ENCODE data around the gene ZNF679.
"Not testable (repeated sequence)": the region's sequence is repeated elsewhere in the genome, so short reads cannot be mapped to it uniquely, and the experiment has no call there.

Gene ZNF679

GRCh38 chr7:64228174-64228573 lies at the start of gene ZNF679:
Gene ZNF679 (plus strand): TSS chr7:64228474. CDS start chr7:64249118, 20,644 bp downstream.
- DNase-seq: not testable (repeated sequence)

- DNase-seq: no peak
These were observed 47.3 kb upstream of the ZNF679 start for GRCh38 chr7:64180989-64181388.

- no peak for DNase-seq
These were observed 46.7 kb upstream of the ZNF679 start for GRCh38 chr7:64181586-64181985.

- DNase-seq: no peak
These were observed 46.1 kb upstream of the ZNF679 start for GRCh38 chr7:64182036-64182790.

- no peak for DNase-seq
These were observed 45.0 kb upstream of the ZNF679 start for GRCh38 chr7:64183126-64183742.

- DNase-seq: no peak
These were observed 44.4 kb upstream of the ZNF679 start for GRCh38 chr7:64183827-64184372.

DNA sequence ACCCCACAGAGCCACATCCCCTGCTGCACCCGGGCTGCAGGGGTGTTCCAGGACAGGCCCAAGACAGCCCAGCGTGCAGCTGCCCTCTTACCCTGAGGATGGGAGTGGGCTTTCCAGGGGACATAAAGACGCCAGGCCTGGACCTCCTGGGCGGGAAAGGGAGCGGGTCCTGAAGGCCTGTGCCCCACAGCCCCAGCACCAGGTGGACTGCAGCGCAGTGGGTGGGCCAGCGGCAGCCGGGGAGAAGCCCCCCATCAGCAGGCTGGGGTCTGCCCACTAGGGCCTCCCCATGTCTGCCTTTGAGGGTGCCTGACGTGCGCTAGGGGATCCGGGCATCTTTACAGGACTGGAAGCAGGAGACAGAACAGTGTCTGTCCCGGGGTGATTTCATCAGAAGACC lies 43.9 kb upstream of the ZNF679 start:
- DNase-seq: no peak

- no peak for DNase-seq
These were observed 40.9 kb upstream of the ZNF679 start for GRCh38 chr7:64187408-64187807.

- no peak for DNase-seq
These were observed 36.0 kb upstream of the ZNF679 start for GRCh38 chr7:64192148-64192704.

DNA sequence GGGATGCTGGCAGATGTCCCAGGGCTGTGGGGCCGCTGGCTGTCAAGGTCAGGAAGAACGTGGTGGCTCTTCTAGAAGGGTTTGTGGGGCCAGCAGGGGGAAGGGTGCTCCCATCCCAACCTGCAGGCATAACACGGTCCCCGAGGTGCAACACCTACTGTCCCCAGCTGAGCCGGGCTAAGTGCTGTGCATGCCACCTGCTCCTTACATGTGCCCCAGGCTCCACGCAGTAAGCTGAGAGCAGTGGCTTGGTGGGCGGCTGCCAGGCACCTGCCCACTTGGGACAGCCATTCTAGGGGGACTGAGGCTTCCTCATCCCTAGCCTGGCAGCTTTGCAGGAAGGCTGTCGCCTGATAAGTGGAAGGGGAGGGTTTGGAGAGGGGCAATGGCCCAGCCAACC lies 35.5 kb upstream of the ZNF679 start:
- DNase-seq: no peak

GRCh38 chr7:64206903-64207302 lies 21.4 kb upstream of the ZNF679 start, which contains the start of gene ZNF735:
Gene ZNF735 (plus strand): TSS chr7:64207203. CDS start chr7:64207203, 0 bp downstream.
- no peak for DNase-seq

- not testable (repeated sequence) for DNase-seq
These were observed 8.5 kb upstream of the ZNF679 start for GRCh38 chr7:64219710-64220298.

GRCh38 chr7:64223366-64223765 lies 4.9 kb upstream of the ZNF679 start:
- DNase-seq: no peak

DNA sequence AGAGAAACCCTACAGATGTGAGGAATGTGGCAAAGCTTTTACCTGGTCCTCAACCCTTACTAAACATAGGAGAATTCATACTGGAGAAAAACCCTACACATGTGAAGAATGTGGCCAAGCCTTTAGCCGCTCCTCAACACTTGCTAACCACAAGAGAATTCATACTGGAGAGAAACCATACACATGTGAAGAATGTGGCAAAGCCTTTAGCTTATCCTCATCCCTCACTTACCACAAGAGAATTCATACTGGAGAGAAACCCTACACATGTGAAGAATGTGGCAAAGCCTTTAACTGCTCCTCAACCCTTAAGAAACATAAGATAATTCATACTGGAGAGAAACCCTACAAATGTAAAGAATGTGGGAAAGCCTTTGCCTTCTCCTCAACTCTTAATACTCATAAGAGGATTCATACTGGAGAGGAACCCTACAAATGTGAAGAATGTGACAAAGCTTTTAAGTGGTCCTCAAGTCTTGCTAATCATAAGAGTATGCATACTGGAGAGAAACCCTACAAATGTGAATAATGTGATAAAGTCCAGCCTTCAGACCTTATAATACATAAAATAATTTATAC lies 38.2 kb downstream of the ZNF679 start:
- DNase-seq: no peak

- no peak for DNase-seq
These were observed 49.4 kb downstream of the ZNF679 start for GRCh38 chr7:64277630-64278029.

- DNase-seq: no peak
These were observed 66.6 kb downstream of the ZNF679 start for GRCh38 chr7:64294701-64295420.

GRCh38 chr7:64297418-64297817 lies 69.1 kb downstream of the ZNF679 start:
- not testable (repeated sequence) for DNase-seq

DNA sequence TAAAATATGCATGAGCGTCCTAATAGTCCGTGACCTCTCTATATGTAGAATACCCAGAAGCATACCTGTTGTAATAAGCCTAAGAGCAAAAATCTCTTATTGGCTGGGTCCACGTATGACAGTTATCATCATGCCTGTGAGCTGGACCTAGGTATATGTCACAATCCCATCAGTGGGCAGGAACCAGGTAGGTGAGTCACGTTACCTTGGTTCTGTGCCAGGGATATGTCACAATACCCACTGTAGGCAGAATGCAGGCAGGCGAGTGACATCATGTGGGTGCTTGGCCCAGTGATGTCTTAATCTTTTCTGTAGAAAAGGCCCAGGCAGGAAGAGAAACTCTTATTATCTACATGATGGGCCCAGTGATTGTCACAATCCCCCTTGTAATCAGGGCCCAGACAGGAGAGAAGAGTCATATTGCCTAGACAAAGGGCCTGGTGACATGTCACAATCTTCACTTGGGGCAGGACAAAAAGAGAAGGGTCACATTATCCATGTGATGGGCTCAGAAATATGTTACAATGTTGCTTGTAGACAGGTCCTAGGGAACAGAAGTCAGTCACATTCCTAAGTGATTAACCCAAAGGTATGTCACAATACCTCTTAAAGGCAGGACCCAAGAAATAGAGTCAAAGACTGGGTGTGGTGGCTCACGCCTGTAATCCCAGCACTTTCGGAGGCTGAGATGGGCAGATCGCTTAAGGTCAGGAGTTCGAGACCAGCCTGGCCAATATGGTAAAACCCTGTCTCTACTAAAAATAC lies 72.5 kb downstream of the ZNF679 start:
- DNase-seq: no peak

DNA sequence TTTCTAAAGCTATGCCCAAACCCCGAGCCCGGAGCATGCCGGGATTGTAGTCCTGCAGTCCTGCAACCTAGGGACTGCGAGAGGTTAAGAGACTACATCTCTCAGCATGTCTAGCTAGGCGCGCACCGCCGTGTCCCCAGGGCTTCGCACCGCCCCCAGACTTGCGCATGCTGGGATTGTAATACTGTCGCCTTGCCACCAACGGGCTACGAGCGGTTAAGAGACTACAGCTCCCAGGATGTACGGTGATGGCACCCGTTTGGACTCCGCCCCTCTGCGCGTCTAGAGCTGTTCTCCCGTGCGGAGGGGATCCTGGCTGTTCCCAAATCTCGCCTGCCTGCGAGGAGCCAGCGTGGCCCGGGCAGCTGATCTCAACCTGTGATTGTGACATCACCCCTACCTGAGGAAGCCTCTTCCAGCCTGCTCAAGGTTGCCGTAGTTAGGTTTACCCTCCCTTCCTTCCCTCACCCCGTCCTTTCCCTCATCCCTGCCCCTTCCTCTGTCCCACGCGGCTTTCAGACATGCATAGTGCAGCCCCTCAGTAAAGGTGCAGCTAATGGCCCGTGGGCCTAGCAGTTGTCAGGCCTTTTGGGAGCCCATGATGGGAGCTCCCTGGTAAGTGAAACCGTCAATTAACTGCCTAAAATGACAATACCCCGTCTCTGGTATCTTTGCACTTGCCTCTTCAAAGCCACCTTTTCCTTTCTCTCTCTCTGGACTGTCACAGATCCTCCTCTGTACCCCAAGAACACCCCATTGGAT lies 79.2 kb downstream of the ZNF679 start:
- DNase-seq: no peak

DNA sequence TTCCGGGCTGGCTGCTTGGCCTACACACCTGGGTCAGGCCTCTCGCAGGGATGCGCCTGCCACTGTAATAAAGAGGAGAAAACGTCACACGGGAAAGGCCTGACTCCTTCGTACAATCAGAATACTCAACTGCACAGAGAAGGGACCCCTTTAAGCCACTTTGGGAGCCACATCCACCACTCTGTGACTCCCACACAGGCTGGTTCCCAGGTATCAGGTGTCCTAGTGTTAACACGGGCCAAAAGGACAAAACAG lies 79.7 kb downstream of the ZNF679 start:
- DNase-seq: no peak

GRCh38 chr7:64310426-64310825 lies 82.2 kb downstream of the ZNF679 start:
- no peak for DNase-seq

All from amniotic stem cell (primary cell).